Esophagus mucosa (tissue), 1 donor: ENCODE results near the gene ITGB2. TPM values are rescaled to one million over a fixed set of nuclear protein-coding genes. Genes with fewer than 3 reads are reported as not detected.

Source experiments
- ATAC-seq: fragments of 200-7000 bp; cut with Tn5 transposase; one replicate; pipeline ENCODE4 v1.9.1; 2020
- total RNA-seq: library from RNA; stranded (reverse); gene quantifications from one replicate; pipeline ENCODE4 v1.2.4, GENCODE V29; 2023
- donor health status: DM: yes; HTN: yes; CAD: no.

ITGB2 gene
- 7.1 TPM for total RNA-seq

GRCh38 chr21:44920694-44921604 is at the start of gene ITGB2:
Gene ITGB2 (minus strand): TSS chr21:44920899. CDS start chr21:44910782, 10,117 bp downstream.
- ATAC-seq: peak; percentile 28

GRCh38 chr21:44969931-44970755 is 49.4 kb upstream of the ITGB2 start:
- no peak for ATAC-seq

GRCh38 chr21:44969066-44969670 is 48.5 kb upstream of the ITGB2 start:
- no peak for ATAC-seq

- ATAC-seq: peak; percentile 8
Observed at GRCh38 chr21:44967082-44968047, 46.7 kb upstream of the ITGB2 start.

- ATAC-seq: peak; percentile 44
Observed at GRCh38 chr21:44966135-44967081, 45.7 kb upstream of the ITGB2 start.

GRCh38 chr21:44965251-44966022 is 44.7 kb upstream of the ITGB2 start:
- ATAC-seq: no peak

GRCh38 chr21:44964381-44964780 is 43.7 kb upstream of the ITGB2 start:
- ATAC-seq: no peak

GRCh38 chr21:44962403-44962966 is 41.8 kb upstream of the ITGB2 start:
- ATAC-seq: no peak

- ATAC-seq: no peak
Observed at GRCh38 chr21:44960141-44961092, 39.7 kb upstream of the ITGB2 start.

GRCh38 chr21:44959376-44960091 is 38.8 kb upstream of the ITGB2 start:
- peak; percentile 12 for ATAC-seq

- ATAC-seq: peak; percentile 37
Observed at GRCh38 chr21:44958471-44959191, 37.9 kb upstream of the ITGB2 start.

GRCh38 chr21:44957901-44958451 is 37.3 kb upstream of the ITGB2 start:
- ATAC-seq: no peak

GRCh38 chr21:44957047-44957831 is 36.5 kb upstream of the ITGB2 start:
- ATAC-seq: no peak

GRCh38 chr21:44956356-44957046 is 35.8 kb upstream of the ITGB2 start:
- ATAC-seq: no peak

- ATAC-seq: no peak
Observed at GRCh38 chr21:44955798-44956175, 35.1 kb upstream of the ITGB2 start.
